Keratinocyte (primary cell): ENCODE measurements around the gene DMRT1. TPM values are rescaled to one million over a fixed set of nuclear protein-coding genes. Genes with fewer than 3 reads are reported as not detected.

ENCODE experiments used
- DNase-seq: peaks from one replicate; pipeline ENCODE4 v3.0.0-alpha.2; 2011; ENCODE audit warnings: low read depth, missing footprints, low spot score
- FAIRE-seq: peaks from 2 replicates; lab custom pipeline; 2011; peaks lifted over from hg19 to GRCh38; lab: Jason Lieb, UNC
- H2AFZ ChIP-seq: 2 replicates; pipeline ENCODE4 v1.6.0; 2012; ENCODE audit warnings: low read length, control low read depth, inconsistent platforms; ENCODE audit not compliant: control insufficient read depth
- H3K27ac ChIP-seq: 2 replicates; pipeline ENCODE4 v1.5.1; 2011; ENCODE audit warnings: low read length; ENCODE audit not compliant: control insufficient read depth, insufficient read depth
- H3K27me3 ChIP-seq: 3 replicates; pipeline ENCODE4 v1.6.0; 2011; ENCODE audit warnings: low read length; ENCODE audit not compliant: control insufficient read depth, insufficient read depth; ENCODE audit errors: extremely low read depth
- H3K36me3 ChIP-seq, 2 experiments: 2 replicates in 1 of 2; 3 replicates in 1 of 2; pipeline ENCODE4 v1.5.1; 2011; ENCODE audit warnings: low read length in 2 of 2, mild to moderate bottlenecking in 1 of 2; ENCODE audit not compliant: control insufficient read depth in 2 of 2, insufficient read depth in 2 of 2; ENCODE audit errors: extremely low read depth in 1 of 2
- H3K4me1 ChIP-seq: 3 replicates; pipeline ENCODE4 v1.5.1; 2011; ENCODE audit warnings: low read length; ENCODE audit not compliant: control insufficient read depth, insufficient read depth; ENCODE audit errors: extremely low read depth
- H3K4me2 ChIP-seq: 3 replicates; pipeline ENCODE4 v1.6.0; 2011; ENCODE audit warnings: low read depth, low read length; ENCODE audit not compliant: control insufficient read depth, insufficient read depth; ENCODE audit errors: extremely low read depth
- H3K4me3 ChIP-seq, 3 experiments: fragments of 200-600 bp in 1 of 3; sonication (generic) in 1 of 3; 2 replicates in 2 of 3; 3 replicates in 1 of 3; pipeline ENCODE4 v1.5.1; 2011 to 2016; ENCODE audit warnings: low read length in 3 of 3, mild to moderate bottlenecking in 3 of 3, control low read depth in 2 of 3, inconsistent platforms in 1 of 3, low read depth in 1 of 3, mixed read lengths in 1 of 3, mixed run types in 1 of 3, moderate library complexity in 1 of 3; ENCODE audit not compliant: control insufficient read depth in 2 of 3, insufficient read depth in 2 of 3; ENCODE audit errors: extremely low read depth in 1 of 3
- H3K79me2 ChIP-seq: 2 replicates; pipeline ENCODE4 v1.6.0; 2012; ENCODE audit warnings: low read length; ENCODE audit not compliant: control insufficient read depth, insufficient read depth
- H3K9ac ChIP-seq: 3 replicates; pipeline ENCODE4 v1.6.0; 2011; ENCODE audit warnings: low read length; ENCODE audit not compliant: control insufficient read depth, insufficient read depth; ENCODE audit errors: extremely low read depth
- H3K9me1 ChIP-seq: 3 replicates; pipeline ENCODE4 v1.6.0; 2011; ENCODE audit warnings: low read length; ENCODE audit not compliant: control insufficient read depth, insufficient read depth; ENCODE audit errors: extremely low read depth
- H3K9me3 ChIP-seq: 2 replicates; pipeline ENCODE4 v1.5.1; 2012; ENCODE audit warnings: low read depth, low read length; ENCODE audit not compliant: control insufficient read depth
- H4K20me1 ChIP-seq: 3 replicates; pipeline ENCODE4 v1.6.0; 2011; ENCODE audit warnings: low read length; ENCODE audit not compliant: control insufficient read depth, insufficient read depth; ENCODE audit errors: extremely low read depth
- CTCF ChIP-seq, 3 experiments: IDR thresholded peaks in 1 of 3; conservative IDR thresholded peaks in 1 of 3; optimal IDR thresholded peaks in 1 of 3; 2 replicates in 2 of 3; 3 replicates in 1 of 3; pipeline versions ENCODE3 to v1.5.1; 2011; ENCODE audit warnings: low read length in 3 of 3, mild to moderate bottlenecking in 3 of 3, moderate library complexity in 2 of 3, control low read depth in 1 of 3, inconsistent platforms in 1 of 3; ENCODE audit not compliant: insufficient read depth in 2 of 3; ENCODE audit errors: extremely low read depth in 1 of 3
- EZH2 ChIP-seq: IDR thresholded peaks from one replicate; pipeline ENCODE4 v1.6.1; 2012; ENCODE audit warnings: inconsistent platforms, mild to moderate bottlenecking, low read length, moderate library complexity
- dilution Hi-C: fragments of 300-500 bp; cut with MboI; formaldehyde crosslinking; loops from one replicate; pipeline ENCODE4 v1.7.0; 2020; ENCODE audit warnings: low sequenced_read_pairs; ENCODE audit not compliant: extremely low pct_ligation_motif_present
- polyA plus RNA-seq, 5 experiments: library from polyadenylated mRNA; depleted of rRNA in 3 of 5; stranded (reverse) in 3 of 5; stranded (forward) in 1 of 5; unstranded in 1 of 5; fragments of >200 nt; gene quantifications; 1 replicate in 1 of 5; 2 replicates in 3 of 5; 3 replicates in 1 of 5; pipeline versions ENCODE4 v1.2.1 to v1.2.3, GENCODE V29; 2011 to 2012; ENCODE audit warnings: missing spikeins in 2 of 5, low read depth in 1 of 5, low replicate concordance in 1 of 5

Gene DMRT1
- polyA plus RNA-seq, 1 donor (not counting 4 experiments of a cell fraction or from before 2014, with no cell fraction given): not detected

- no peak for FAIRE-seq
- DNase-seq: no peak
- Histone ChIP-seq H3K9me3 (no peaks in the 10 kb centered on the region), H2AFZ (no peak overlapping the region), H3K9ac (no peak overlapping the region), H3K4me1 (no peaks in the 10 kb centered on the region), H3K27me3 (peaks cover 3% of the 10 kb centered on the region), H3K9me1 (no peaks in the 10 kb centered on the region), H3K79me2 (no peaks in the 10 kb centered on the region), H3K36me3 (no peaks in the 10 kb centered on the region), H3K4me2 (no peak overlapping the region), H4K20me1 (no peaks in the 10 kb centered on the region), H3K27ac (no peak overlapping the region), H3K4me3 (no peak overlapping the region)
- dilution Hi-C loops: no loop called here
- no peak for TF ChIP-seq CTCF (optimal IDR thresholded peaks at IDR 0.05 in 1 of 3, IDR thresholded peaks at IDR 0.05 in 1 of 3, conservative IDR thresholded peaks at IDR 0.05 in 1 of 3; ENCODE audit: extremely low read depth in 1 of 3, insufficient read depth in 2 of 3, low read length in 3 of 3)
- no peak for TF ChIP-seq EZH2
Measured at GRCh38 chr9:994005-994404, 152.5 kb downstream of the DMRT1 start.

GRCh38 chr9:995192-995591 lies 153.7 kb downstream of the DMRT1 start:
- dilution Hi-C loops: no loop called here
- Histone ChIP-seq H2AFZ (no peak overlapping the region), H3K36me3 (no peaks in the 10 kb centered on the region), H3K27ac (no peak overlapping the region), H3K4me2 (no peak overlapping the region), H4K20me1 (no peaks in the 10 kb centered on the region), H3K27me3 (peaks cover 3% of the 10 kb centered on the region), H3K9me3 (no peaks in the 10 kb centered on the region), H3K9me1 (no peaks in the 10 kb centered on the region), H3K4me1 (no peaks in the 10 kb centered on the region), H3K79me2 (no peaks in the 10 kb centered on the region), H3K4me3 (no peak overlapping the region), H3K9ac (no peak overlapping the region)
- TF ChIP-seq EZH2 (no peak), CTCF (optimal IDR thresholded peaks at IDR 0.05 in 1 of 3, IDR thresholded peaks at IDR 0.05 in 1 of 3, conservative IDR thresholded peaks at IDR 0.05 in 1 of 3; ENCODE audit: extremely low read depth in 1 of 3, insufficient read depth in 2 of 3, low read length in 3 of 3) (no peak)
- FAIRE-seq (no peak), DNase-seq (no peak)
